Upper lobe of left lung (tissue), 4 donors: ENCODE results near the gene CHST13.

ENCODE experiments used
- CTCF ChIP-seq, 6 experiments: fragments of 450-650 bp in 4 of 6; fragments of 200-600 bp in 2 of 6; sonication (generic) in 2 of 6; IDR thresholded peaks; one replicate each; pipeline ENCODE4 v1.5.1; 2016 to 2019; ENCODE audit warnings: antibody characterized with exemption in 6 of 6
- EP300 ChIP-seq, 4 donors: sonication (generic); formaldehyde crosslinking; IDR thresholded peaks; one replicate each; pipeline ENCODE4 v1.5.1; 2017; ENCODE audit warnings: antibody characterized with exemption in 4 of 4, control low read depth in 2 of 4
- POLR2A ChIP-seq, 4 donors: fragments of 450-650 bp; IDR thresholded peaks; one replicate each; pipeline ENCODE4 v1.5.1; 2016 to 2017; ENCODE audit warnings: antibody characterized with exemption in 4 of 4, mild to moderate bottlenecking in 2 of 4
- POLR2AphosphoS5 ChIP-seq, 2 donors: sonication (generic); formaldehyde crosslinking; IDR thresholded peaks; one replicate each; pipeline ENCODE4 v1.5.1; 2017; ENCODE audit warnings: antibody characterized with exemption in 2 of 2

GRCh38 chr3:126543457-126544061 is 19.6 kb downstream of the CHST13 start:
- TF ChIP-seq CTCF (IDR thresholded peaks at IDR 0.05) (no peak), POLR2A (IDR thresholded peaks at IDR 0.05) (no peak), EP300 (IDR thresholded peaks at IDR 0.05) (no peak), POLR2AphosphoS5 (IDR thresholded peaks at IDR 0.05) (no peak)
